ENCODE measurements around the gene PRSS21. TPM values are rescaled to one million over a fixed set of nuclear protein-coding genes. Genes with fewer than 3 reads are reported as not detected.

The PRSS21 gene
- total RNA-seq, 2 experiments from 2014 or later: 68.7 to 69.6 TPM

- BruUV-seq (replicated peaks): no TSS peak
- Histone ChIP-seq H3K27ac (ENCODE audit: low read depth, low read length, poor library complexity, severe bottlenecking) (no peak overlapping the region), H3K79me2 (ENCODE audit: insufficient read depth, low read depth, low read length) (no peaks in the 10 kb centered on the region), H2AFZ (ENCODE audit: low read length) (no peak overlapping the region), H3K36me3 (ENCODE audit: insufficient read depth, low read length) (no peaks in the 10 kb centered on the region), H3K4me3 (ENCODE audit: low read depth, low read length, poor library complexity, severe bottlenecking) (no peak overlapping the region), H3K4me2 (ENCODE audit: low read length) (no peak overlapping the region), H4K20me1 (ENCODE audit: insufficient read depth, low read length) (no peaks in the 10 kb centered on the region), H3K9me3 (ENCODE audit: low read length) (no peaks in the 10 kb centered on the region), H3K4me1 (ENCODE audit: insufficient read depth, low read length, poor library complexity, severe bottlenecking) (no peaks in the 10 kb centered on the region), H3K9me2 (ENCODE audit: insufficient read depth, low read length) (no peaks in the 10 kb centered on the region)
- intact Hi-C loops (cut with micrococcal nuclease; ENCODE audit: unreplicated experiment): loop anchor here (10.0 kb wide), 1 partner anchor 62 kb away; the partner anchor contains the start of gene PRSS41
- no peak for TF ChIP-seq EZH2phosphoT487 (IDR thresholded peaks at IDR 0.05; ENCODE audit: borderline replicate concordance, low read depth, low read length)
- no peak for TF ChIP-seq CTCF (conservative IDR thresholded peaks at IDR 0.05; ENCODE audit: low read length)
- no peak for DNase-seq (ENCODE audit: low spot score)
- POLR2A ChIA-PET: no interaction called here
- CTCF ChIA-PET (ENCODE audit: unreplicated experiment): no interaction called here
These were observed 39.8 kb downstream of the PRSS21 start for GRCh38 chr16:2856686-2857450.

GRCh38 chr16:2857451-2858244 is 40.6 kb downstream of the PRSS21 start, which contains the start of gene PRSS22:
TSS of gene PRSS22 (minus strand) at chr16:2858170. CDS start at chr16:2858104, 66 bp downstream.
- Histone ChIP-seq H3K4me3 (ENCODE audit: low read depth, low read length, poor library complexity, severe bottlenecking) (no peak within 1 kb of the TSS), H3K36me3 (ENCODE audit: insufficient read depth, low read length) (no peaks in the 10 kb centered on the region), H3K9me2 (ENCODE audit: insufficient read depth, low read length) (no peaks in the 10 kb centered on the region), H4K20me1 (ENCODE audit: insufficient read depth, low read length) (no peaks in the 10 kb centered on the region), H3K4me1 (ENCODE audit: insufficient read depth, low read length, poor library complexity, severe bottlenecking) (no peaks in the 10 kb centered on the region), H3K79me2 (ENCODE audit: insufficient read depth, low read depth, low read length) (no peaks in the 10 kb centered on the region), H2AFZ (ENCODE audit: low read length) (no peak within 1 kb of the TSS), H3K4me2 (ENCODE audit: low read length) (no peak within 1 kb of the TSS), H3K27ac (ENCODE audit: low read depth, low read length, poor library complexity, severe bottlenecking) (no peak within 1 kb of the TSS), H3K9me3 (ENCODE audit: low read length) (no peaks in the 10 kb centered on the region)
- no peak for TF ChIP-seq EZH2phosphoT487 (IDR thresholded peaks at IDR 0.05; ENCODE audit: borderline replicate concordance, low read depth, low read length)
- no peak for TF ChIP-seq CTCF (conservative IDR thresholded peaks at IDR 0.05; ENCODE audit: low read length)
- ChIA-PET CTCF (ENCODE audit: unreplicated experiment) (no interaction called here), POLR2A (no interaction called here)
- DNase-seq (ENCODE audit: low spot score): no peak
- no TSS peak for BruUV-seq (replicated peaks)
- intact Hi-C loops (cut with micrococcal nuclease; ENCODE audit: unreplicated experiment): loop anchor here (10.0 kb wide), 1 partner anchor 63 kb away; the partner anchor contains the start of gene PRSS41
